Stimulated activated CD4-positive, alpha-beta T cell treated with anti-CD3 and anti-CD28 coated beads, TNF-alpha, amount 100 ng/mL, for 1 hour (primary cell): ENCODE measurements around the gene ZDHHC20.
"Not testable (repeated sequence)": the region's sequence is repeated elsewhere in the genome, so short reads cannot be mapped to it uniquely, and the experiment has no call there.

ENCODE experiments used
- DNase-seq, 3 donors: peaks; one replicate each; pipeline ENCODE4 v3.0.0-alpha.2; 2020; ENCODE audit warnings: low read depth in 3 of 3, low spot score in 1 of 3

The ZDHHC20 gene

DNA sequence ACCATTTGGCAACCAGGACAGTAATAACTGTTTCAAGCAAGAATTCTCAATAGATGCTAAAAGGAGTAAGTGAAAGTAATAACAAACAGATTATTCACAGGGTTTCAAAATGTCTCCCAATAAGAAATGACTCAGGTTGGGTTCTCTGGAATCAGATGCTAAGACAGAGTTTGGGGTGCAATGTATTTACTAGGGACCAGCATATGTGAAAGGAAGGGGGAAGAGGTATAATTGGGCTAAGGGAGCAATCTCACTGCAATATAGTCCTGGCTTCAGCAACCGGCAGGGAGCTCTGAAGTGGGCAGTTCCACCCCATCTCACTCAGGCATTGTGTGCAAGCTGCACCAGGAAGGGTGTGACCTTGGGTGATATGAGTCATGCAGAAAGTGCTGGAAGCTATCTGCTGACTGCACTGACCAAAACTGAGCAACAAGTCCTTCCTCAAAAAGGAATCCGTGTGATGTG lies 23.4 kb downstream of the ZDHHC20 start:
- peak in 1 of 3 donors; percentile 3 for DNase-seq

DNA sequence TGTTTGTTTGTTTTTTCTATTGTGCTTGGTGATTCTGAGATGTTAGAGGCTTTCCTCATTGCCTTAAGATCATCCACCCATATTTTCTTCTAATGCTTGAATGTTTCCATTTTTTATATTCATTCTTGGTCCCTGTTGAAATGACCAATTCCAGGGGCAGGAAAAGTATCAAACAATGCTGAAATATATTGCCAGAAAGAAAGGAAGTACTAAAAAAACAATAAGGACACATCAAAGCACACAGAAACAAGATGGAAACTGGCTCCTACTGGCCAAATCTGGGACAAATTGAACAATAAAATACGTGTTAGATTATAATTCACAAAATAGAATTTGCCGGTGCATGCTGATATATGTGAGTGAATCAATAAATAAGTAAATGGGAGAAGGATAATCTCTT lies 23.9 kb downstream of the ZDHHC20 start:
- DNase-seq, result no peak

DNA sequence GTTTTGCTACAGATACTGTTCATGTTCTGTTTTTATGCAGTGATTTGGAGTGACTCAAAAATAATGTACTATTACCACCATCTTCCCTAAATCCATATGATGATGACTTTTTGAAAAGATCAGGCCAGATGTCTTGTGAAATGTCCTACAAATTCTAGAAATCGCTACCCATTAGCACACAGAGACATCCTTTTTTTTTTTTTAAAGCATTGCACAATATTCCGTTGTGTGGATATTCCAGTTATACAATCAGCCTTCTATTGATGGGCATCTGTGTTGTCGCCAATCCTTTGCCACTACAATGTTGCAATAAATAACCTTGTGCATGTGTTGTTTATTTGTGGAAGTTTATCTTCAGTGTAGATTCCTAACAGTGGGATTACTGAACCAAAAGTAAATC lies 24.5 kb downstream of the ZDHHC20 start:
- no peak for DNase-seq

DNA sequence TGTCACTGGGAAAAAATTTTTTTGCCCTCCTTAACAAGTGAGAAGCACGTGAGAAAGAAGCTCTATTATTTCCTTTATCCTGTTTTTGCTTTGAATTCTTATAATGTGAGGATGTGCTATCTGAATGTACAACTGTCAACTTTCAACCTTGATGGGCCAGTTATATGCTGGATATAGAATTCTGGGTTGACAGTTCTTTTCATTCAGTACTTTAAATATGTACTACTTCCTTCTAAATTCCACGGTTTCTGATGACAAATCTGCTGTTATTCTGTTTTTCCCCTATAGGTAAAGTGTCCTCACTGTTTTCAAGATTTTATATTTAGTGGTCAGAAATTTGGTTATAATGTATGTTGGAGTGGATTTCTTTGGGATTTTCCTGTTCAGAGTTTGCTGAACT lies 29.9 kb downstream of the ZDHHC20 start:
- DNase-seq, result no peak

DNA sequence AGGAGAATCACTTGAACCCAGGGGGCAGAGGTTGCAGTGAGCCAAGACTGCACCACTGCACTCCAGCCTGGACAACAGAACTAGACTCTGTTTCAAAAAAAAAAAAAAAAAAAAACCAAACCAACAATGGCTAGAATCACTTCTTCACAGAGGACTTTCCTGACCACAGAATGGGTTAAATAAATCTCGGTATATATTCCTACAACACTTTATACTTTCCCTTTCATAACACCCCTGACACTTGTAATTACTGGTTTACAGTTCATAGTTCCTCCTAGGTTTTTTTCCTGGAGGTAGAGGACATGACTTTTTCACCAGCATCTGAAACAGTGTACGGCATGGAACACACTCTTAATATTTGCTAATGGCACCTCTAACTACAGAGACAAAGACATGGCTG lies 31.4 kb downstream of the ZDHHC20 start:
- DNase-seq, result no peak

DNA sequence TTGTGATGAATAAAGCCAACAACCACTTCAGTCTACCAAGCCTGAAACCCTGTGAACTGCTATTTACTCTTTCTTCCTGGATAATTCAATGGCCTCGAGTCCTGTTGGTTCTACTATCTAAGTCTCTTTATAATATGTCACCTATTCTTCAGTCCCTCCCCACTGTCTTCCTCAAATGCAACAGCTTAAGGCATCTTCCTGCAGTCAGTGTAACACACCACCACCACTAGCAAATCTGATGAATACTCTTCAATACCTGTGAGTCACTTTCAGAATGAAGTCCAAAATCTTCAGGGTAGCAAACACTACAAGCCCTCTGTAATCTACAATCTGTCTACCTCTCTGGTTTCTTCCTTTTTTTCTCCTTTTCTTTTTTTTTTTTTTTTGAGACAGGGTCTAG lies 32.9 kb downstream of the ZDHHC20 start:
- DNase-seq, result no peak

DNA sequence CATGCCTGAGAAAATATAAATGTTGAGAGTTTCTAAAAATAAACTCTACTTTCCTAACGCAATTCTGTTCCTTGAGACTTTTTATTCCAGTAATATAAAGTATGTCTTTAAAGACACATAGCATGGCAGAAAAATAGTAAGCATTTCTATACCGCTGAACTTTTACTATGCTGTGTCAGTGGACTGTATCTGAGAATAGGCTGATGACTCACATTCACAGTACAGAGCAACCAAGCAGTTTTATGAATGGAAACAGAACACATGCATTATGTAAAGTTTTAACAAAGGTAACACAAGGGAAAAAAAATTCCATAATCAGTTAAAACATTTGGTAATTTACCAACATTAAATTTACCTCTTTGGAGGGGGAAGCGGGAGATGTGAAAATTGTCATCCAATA lies 38.4 kb downstream of the ZDHHC20 start:
- no peak for DNase-seq

DNA sequence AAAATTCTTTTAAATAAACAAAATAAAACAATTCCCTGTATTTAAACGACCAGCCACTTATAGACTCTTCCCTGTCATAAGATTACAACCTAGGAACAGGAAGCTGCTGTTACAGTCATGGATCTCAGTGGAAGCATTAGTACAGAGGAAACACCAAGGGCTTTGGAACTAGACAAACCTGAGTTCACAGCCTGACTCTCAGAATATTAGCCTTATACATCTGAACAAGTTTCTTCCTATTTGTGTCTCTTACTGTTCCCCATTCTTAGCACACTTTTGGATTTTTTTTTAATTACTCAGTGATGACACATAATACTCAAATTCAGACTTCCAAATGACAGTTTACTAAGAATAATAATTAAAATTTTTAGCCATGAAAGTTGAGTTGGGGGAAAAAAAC lies 46.1 kb downstream of the ZDHHC20 start:
- DNase-seq, result no peak

DNA sequence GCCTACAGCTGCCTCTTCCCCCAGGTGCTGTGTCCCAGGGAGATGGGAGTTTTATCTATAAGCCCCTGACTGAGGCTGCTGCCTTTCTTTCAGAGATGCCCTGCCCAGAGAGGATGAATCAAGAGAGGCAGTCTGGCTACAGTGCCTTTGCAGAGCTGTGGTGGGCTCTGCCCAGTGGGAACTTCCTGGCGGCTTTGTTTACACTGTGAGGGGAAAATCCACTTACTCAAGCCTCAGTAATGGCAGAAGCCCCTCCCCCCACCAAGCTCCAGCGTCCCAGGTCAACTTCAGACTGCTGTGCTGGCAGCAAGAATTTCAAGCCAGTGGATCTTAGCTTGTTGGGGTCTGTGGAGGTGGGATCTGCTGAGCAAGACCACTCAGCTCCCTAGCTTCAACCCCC lies 48.6 kb downstream of the ZDHHC20 start:
- not testable (repeated sequence) for DNase-seq

DNA sequence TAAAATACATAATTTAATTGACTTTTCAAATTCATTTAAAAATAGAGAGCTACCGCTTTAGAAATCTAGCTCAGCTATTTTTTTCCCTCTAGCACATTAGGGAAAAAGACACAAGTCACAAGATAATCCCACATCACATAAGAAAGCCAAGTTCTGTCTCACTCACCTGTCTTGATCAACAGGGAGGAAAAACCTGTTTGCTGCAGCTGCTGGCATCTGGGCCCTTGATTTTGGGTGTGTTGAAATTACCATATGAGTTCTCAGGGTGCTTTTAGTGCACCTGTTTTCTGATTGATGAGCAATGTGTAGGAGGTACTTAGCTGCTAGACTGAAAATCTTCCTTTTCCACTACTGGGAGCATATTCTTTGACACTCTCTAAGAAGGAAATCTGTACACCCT lies 53.8 kb downstream of the ZDHHC20 start:
- no peak for DNase-seq

DNA sequence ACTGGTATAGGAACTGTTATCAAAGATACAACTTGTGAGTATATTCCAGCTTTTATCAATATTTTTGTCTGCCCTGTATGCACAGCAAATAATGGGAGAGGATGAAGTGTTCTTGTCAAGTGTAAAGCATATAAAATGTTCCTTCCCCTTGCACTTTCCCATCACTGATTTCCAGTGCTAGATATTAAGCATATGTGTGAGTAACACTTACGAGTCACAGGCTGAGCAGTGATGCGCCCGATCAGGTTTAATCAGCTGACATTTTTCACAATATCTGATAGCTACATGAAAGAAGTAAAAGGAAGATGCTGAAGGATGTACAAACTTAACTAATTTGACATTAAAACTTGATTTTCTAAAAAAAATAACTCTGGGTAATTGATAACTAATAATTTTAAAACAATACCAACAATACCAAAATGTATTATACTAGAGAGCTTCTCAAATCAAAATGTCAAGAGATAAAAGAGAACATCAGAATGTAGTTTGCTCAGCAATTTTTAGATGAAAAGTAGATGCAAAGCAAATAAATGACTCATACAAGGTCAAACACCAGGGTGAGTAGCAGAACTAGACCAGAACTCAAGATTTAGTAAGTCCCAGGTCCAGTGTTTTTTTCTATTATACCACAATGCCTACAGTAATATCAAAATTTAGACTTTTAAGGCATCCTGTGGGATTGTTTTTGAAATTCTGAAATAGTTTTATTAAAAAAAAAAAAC lies 56.4 kb downstream of the ZDHHC20 start:
- DNase-seq, result no peak

DNA sequence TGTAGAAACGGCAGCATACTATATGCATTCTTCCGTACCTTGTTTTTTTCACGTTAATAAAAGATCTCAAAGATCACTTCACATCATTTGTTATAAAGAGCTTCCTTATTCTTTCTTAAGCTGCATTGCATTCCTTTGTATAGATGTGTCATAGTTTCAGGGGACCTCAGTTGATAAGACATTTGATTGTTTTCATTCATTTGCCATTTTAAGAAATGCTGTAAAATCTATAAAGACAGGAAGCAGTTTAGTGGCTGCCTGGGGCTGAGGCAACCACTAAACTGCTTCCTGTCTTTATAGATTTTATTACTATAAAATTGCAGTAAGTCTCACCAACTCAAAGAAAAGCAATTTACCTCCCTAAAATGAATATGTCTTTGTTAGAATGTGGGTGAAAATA lies 59.4 kb downstream of the ZDHHC20 start:
- no peak for DNase-seq

DNA sequence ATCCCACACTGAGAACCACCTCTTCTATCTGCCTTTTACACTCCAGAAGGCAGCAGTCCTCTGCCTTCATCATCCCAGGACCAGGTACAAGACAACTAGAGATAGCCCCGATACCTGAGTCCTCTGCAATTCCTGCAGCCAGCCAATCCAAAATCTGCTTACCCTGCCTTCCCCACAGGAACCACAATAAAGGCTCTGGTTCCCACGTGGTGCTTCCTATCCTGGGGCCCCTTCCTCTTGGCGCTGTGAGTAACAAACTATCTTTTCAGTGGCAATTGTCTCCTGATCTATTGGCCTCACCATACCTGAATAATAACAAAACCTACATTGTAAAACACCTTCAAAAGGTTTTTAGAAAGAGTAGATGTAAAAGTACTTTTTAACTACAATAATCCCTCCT lies 63.1 kb downstream of the ZDHHC20 start:
- no peak for DNase-seq

DNA sequence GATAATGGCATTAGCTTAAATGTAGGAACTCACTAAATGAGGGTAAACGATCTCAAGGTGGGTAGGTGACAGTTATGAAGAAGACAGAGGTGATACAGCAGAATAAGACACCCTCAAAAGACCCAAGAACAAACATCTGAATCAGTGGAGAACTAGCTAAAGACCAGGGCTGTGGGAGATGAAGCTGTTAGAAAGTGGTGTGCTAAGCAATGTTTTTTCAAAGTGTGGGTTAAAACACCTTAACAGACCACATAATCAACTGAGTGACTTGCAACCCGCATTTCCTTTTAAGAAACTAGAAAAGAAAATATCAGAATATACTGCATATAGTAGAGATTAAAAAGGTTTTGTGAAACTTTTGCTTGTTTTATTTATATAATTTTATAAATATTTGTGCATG lies 70.0 kb downstream of the ZDHHC20 start:
- DNase-seq, result no peak

DNA sequence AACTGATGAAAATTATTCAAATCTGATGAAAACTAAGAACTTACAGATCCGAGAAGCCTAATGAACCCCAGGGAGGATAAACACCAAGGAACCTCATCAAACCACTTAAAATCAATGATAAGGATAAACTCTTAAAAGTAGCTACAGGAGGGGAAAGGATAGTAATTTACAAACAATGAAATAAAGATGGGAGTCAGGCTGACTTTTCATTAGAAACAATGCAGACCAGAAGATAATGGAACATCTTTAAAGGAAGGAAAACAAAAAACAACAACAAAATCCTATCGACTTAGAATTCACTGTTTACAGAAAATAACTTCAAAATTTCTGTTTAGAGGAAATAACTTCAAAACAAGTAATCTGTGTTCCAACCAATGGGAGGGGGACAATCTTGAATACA lies 73.4 kb downstream of the ZDHHC20 start:
- DNase-seq, result no peak

DNA sequence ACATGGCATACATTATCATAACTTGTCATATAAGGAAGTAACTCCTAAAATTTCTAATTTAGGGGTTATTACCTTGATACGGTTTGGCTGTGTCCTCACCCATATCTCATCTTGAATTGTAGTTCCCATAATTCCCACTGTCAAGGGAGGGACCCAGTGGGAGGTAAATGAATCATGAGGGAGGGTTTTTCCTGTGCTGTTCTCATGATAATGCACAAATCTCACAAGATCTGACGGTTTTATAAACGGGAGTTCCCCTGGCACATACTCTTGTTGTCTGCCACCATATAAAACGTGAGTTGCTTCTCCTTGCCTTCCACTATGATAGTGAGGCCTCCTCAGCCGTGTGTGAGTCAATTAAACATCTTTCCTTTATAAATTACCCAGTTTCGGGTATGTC lies 76.0 kb downstream of the ZDHHC20 start:
- DNase-seq, result no peak

DNA sequence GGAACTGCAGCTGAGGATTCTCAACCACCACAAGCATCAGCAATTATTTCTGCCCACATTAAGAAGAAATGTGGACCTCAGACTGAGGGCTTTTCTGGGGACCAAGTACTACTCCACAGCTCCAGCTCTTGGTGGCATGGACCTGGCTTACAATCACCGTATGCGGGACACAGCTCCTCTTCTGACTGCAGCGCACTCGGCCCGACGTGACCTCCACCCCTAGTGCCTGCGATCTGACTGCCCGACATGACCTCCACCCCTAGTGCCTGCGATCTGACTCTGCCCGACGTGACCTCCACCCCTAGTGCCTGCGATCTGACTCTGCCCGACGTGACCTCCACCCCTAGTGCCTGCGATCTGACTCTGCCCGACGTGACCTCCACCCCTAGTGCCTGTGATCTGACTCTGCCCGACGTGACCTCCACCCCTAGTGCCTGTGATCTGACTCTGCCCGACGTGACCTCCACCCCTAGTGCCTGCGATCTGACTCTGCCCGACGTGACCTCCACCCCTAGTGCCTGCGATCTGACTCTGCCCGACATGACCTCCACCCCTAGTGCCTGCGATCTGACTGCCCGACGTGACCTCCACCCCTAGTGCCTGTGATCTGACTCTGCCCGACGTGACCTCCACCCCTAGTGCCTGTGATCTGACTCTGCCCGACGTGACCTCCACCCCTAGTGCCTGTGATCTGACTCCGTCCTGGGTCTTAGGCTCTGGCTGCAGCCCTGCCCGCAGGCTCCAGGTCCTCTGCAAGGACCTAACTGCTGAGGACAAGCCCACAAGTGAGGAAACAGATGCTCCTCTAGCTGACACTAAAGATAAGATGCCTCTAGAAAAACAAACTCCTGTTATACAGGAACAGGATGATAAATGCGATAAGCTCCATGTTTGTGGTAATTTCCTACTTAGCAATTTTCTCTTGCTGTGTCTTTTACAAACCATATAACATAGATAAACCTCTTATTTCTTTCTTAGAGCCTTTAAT lies 81.8 kb downstream of the ZDHHC20 start:
- DNase-seq, result not testable (repeated sequence)

DNA sequence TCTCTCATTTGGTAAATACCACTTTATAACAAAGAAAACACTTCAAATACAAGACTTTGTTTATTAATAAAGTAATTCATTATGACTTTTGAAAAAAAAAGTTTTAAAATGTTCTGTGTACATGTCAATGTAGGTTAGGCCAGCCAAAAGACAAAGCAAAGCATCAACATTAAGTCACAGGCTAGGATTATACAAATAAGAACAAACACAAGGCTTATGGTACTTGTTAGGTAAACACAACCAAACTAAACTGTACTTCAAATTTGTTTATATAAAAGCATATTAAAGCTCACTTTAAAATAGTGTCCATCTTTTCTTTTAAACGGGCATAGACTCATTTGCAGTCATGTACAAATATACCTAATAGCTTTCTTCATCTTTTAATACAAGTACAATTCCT lies 86.6 kb downstream of the ZDHHC20 start:
- no peak for DNase-seq

DNA sequence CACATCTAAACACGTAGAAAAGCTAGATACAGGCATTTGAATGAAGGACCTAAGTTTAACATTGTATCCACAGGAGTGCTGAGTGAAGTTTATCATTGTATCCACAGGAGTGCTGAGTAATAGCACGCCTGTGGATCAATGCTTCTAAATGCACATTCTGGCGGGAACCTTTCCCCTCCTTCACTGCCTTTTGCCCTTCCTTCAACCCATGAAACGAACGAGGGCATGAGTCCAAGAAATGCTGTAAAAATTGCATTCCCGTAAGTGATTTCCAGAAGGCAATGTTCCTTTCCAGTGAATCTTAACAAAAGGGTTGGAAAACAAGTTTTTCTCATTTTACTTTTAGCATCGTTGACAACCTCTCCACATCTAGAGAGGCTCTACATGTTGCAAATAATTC lies 88.1 kb downstream of the ZDHHC20 start:
- DNase-seq, result no peak

DNA sequence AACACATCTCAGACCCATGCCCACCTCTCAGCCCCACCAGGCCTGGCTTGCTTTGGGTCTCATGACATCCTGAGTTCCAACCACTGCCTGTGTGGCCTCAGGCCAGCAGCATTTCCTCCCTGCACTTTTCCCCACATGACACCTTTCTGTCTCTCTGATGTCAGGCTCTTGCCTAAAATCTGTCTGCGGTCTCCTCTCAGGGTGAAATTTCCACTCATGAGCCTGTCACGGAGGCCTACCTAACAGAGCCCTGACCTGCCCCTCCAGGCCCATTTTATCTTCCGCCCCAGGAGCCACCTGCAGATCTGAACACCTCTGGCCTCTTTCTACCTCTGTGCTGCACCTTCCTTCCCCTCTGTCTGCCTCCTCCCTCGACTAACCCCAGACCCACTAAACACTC lies 93.5 kb downstream of the ZDHHC20 start:
- no peak for DNase-seq

DNA sequence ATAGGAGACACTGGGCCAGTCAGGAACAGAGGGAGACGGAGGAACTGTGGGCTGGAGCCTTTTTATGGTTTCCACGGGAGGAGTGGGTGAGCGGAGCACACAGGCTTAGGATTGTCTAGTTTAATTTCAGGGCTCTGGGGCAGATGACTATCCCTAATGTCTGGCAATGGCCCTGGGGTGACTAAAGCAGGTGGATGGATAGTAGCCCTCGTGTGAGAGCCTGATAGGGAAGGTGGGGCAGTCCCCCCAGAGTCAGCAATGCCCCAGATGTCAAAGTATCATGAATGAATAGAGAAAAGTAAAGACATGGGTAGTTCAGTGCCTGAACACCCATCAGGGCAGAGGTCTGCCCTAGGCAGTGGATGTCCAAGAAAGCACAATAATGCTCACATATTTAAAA lies 94.2 kb downstream of the ZDHHC20 start:
- DNase-seq, result no peak

DNA sequence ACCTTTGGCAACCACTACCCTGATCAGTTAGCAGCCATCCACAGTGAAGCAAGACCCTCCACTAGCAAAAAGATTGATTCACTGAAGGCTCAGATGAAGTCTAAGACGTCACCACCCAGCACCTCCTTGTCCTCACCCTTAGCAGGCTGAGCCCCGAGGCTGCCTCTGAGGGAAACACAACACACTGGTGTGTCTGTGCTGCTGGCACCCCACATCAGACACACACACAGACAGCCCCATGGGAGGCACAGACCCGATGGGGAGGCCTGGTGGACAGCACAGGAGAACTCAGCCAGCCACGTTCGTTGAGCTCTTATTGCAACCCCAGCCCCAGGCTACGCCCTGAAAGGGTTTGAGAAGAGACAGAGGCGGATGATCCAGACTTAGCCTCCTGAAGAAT lies 94.7 kb downstream of the ZDHHC20 start:
- DNase-seq, result no peak
